MCF 10A (cell line): ENCODE data around the gene NAV3. TPM values are rescaled to one million over a fixed set of nuclear protein-coding genes. Genes with fewer than 3 reads are reported as not detected.

Experiments
- BruUV-seq: library from RNA; stranded (reverse); fragments of 400-500 nt; replicated peaks from 2 replicates; lab custom pipeline; 2021; lab: Mats Ljungman, UMichigan
- CTCF ChIA-PET: fragments of 300-600 bp; sonication (Branson Sonifier 250); formaldehyde crosslinking; extraction: SDS; loops from one replicate; lab custom pipeline; 2021; ENCODE audit warnings: antibody characterized with exemption, inconsistent platforms; lab: Yijun Ruan, JAX
- POLR2A ChIA-PET: fragments of 300-600, 350-650 bp; sonication (Branson Sonifier 250); formaldehyde crosslinking; extraction: SDS; loops from one replicate; lab custom pipeline; 2020; ENCODE audit warnings: antibody characterized with exemption, inconsistent platforms; lab: Yijun Ruan, JAX
- DNase-seq: peaks from one replicate; pipeline ENCODE4 v3.0.0-alpha.2; 2018; ENCODE audit not compliant: unreplicated experiment
- H3K27ac Mint-ChIP-seq: one replicate; pipeline ENCODE4 v1.8.0; 2022; ENCODE audit warnings: mild to moderate bottlenecking, low read depth, mixed read lengths; ENCODE audit not compliant: unreplicated experiment
- H3K27me3 Mint-ChIP-seq: one replicate; pipeline ENCODE4 v1.8.0; 2022; ENCODE audit warnings: mixed read lengths; ENCODE audit not compliant: insufficient read depth, unreplicated experiment
- H3K36me3 Mint-ChIP-seq: one replicate; pipeline ENCODE4 v1.8.0; 2022; ENCODE audit warnings: mild to moderate bottlenecking, moderate library complexity, mixed read lengths; ENCODE audit not compliant: insufficient read depth, unreplicated experiment
- H3K4me1 Mint-ChIP-seq: one replicate; pipeline ENCODE4 v1.8.0; 2022; ENCODE audit warnings: mixed read lengths; ENCODE audit not compliant: insufficient read depth, unreplicated experiment
- H3K4me3 Mint-ChIP-seq: one replicate; pipeline ENCODE4 v1.8.0; 2022; ENCODE audit warnings: mild to moderate bottlenecking, moderate library complexity, mixed read lengths; ENCODE audit not compliant: unreplicated experiment
- H3K9me3 Mint-ChIP-seq: one replicate; pipeline ENCODE4 v1.8.0; 2022; ENCODE audit warnings: mixed read lengths; ENCODE audit not compliant: unreplicated experiment
- CTCF ChIP-seq: fragments of 200-600 bp; IDR thresholded peaks from one replicate; pipeline ENCODE4 v1.8.0; 2022; ENCODE audit warnings: antibody characterized with exemption, mild to moderate bottlenecking; ENCODE audit not compliant: unreplicated experiment
- intact Hi-C: fragments of 100-400 bp; cut with micrococcal nuclease; formaldehyde crosslinking; loops from 2 replicates; pipeline ENCODE4 v1.14.1; 2022
- total RNA-seq: library from RNA; stranded (reverse); gene quantifications from 2 replicates; pipeline ENCODE4 v1.2.3, GENCODE V29; 2022

Gene NAV3
- total RNA-seq, 1 experiment from 2014 or later: 7.1 TPM

DNA sequence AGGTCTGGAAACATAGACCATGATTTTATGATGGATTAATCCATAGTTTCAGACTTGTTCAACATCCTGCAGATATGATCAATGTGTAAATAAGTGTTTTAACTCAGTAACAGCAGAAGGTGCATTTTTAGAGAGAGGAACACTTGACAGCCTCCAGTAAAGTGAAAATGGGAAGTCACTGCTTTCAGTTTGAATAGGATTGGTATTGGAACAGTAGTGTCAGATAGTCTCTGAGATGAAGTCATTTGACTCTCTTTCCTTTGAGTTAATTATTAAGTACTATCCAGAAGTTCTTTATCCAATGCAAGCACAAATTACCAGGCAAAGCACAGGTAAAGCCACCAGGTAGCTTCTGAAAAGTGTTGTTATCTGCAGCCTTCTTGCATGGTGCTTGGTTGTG is 14.5 kb upstream of the NAV3 start:
- no TSS peak for BruUV-seq
- H3K4me1 Mint-ChIP-seq: no peaks in the 10 kb centered on the region
- H3K27ac Mint-ChIP-seq: no peak overlapping the region
- H3K27me3 Mint-ChIP-seq: no peaks in the 10 kb centered on the region
- POLR2A ChIA-PET: no interaction called here
- intact Hi-C loops: no loop called here
- no peak overlapping the region for H3K4me3 Mint-ChIP-seq
- TF ChIP-seq CTCF: no peak
- CTCF ChIA-PET: interaction anchor here (1.1 kb wide), 1 partner anchor 15 kb away, joined by 3 read pairs; the partner anchor contains the start of gene NAV3
- DNase-seq: no peak
- H3K36me3 Mint-ChIP-seq: no peaks in the 10 kb centered on the region
- H3K9me3 Mint-ChIP-seq: no peaks in the 10 kb centered on the region

DNA sequence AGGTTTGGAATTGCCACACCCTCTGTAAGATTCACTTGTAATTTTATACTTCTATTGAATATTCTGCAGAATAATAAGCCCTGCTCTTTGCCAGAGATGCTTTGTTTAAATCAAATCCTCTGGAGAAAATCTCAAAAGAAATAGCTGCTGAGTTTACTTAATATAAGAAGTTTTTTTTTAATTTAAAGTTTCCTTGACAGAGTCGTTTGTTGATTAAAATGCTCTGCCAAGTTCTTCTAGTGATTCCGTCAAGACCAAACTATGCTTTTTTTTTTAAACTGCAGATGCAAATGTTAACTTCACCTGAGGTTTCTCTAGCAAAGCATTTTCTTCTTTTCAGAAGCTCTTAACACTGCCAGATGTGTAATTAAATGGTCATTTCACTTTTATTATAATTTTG is 13.4 kb upstream of the NAV3 start:
- BruUV-seq: no TSS peak
- ChIA-PET POLR2A (no interaction called here), CTCF (interaction anchor here (0.9 to 1.1 kb wide), 2 partner anchors 14 to 63 kb away, joined by 3 read pairs; partner anchors contain the start of gene NAV3)
- Mint-ChIP-seq H3K36me3 (no peaks in the 10 kb centered on the region), H3K4me1 (no peaks in the 10 kb centered on the region), H3K27me3 (no peaks in the 10 kb centered on the region), H3K27ac (no peak overlapping the region), H3K4me3 (no peak overlapping the region), H3K9me3 (no peaks in the 10 kb centered on the region)
- TF ChIP-seq CTCF: no peak
- DNase-seq: no peak
- intact Hi-C loops: no loop called here

- intact Hi-C loops: no loop called here
- Mint-ChIP-seq H3K9me3 (peaks cover 7% of the 10 kb centered on the region), H3K27ac (no peak overlapping the region), H3K27me3 (no peaks in the 10 kb centered on the region), H3K36me3 (no peaks in the 10 kb centered on the region), H3K4me1 (no peaks in the 10 kb centered on the region), H3K4me3 (no peak overlapping the region)
- POLR2A ChIA-PET: no interaction called here
- BruUV-seq: no TSS peak
- no peak for TF ChIP-seq CTCF
- DNase-seq: no peak
- CTCF ChIA-PET: interaction anchor here (0.6 kb wide), 1 partner anchor 107 kb away, joined by 3 read pairs; no protein-coding TSS in a partner anchor
Measured at GRCh38 chr12:77818351-77818750, 12.3 kb upstream of the NAV3 start.

DNA sequence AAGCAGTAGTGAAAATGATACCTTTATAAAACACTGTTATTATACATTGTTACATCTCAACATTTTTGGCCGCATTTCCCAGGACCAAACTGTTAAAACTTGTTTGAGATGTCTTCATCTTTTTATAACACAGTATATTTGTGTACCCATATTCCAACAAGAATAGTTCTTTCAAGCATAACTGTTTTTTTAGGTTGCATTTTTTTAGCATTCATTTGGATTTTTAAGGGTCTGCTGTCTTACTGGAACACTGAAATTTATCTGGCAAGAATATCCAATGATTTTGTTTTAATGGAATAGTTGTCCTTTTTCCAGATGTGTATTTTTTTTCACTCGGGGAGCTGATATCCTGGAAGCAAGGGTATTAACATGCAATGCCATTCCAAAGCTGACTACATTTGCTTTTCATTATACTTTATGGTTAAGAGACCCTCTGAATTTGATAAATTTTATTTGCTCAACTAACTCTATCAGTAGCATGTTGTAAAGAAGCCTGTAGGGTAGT is 8.9 kb upstream of the NAV3 start:
- no peaks in the 10 kb centered on the region for H3K36me3 Mint-ChIP-seq
- DNase-seq: no peak
- H3K4me3 Mint-ChIP-seq: no peak overlapping the region
- H3K4me1 Mint-ChIP-seq: no peaks in the 10 kb centered on the region
- no peaks in the 10 kb centered on the region for H3K27me3 Mint-ChIP-seq
- BruUV-seq: no TSS peak
- H3K9me3 Mint-ChIP-seq: peaks cover 8% of the 10 kb centered on the region
- CTCF ChIA-PET: no interaction called here
- TF ChIP-seq CTCF: no peak
- POLR2A ChIA-PET: interaction anchor here (0.7 kb wide), 1 partner anchor 9 kb away, joined by 3 read pairs; the partner anchor contains the start of gene NAV3
- no peak overlapping the region for H3K27ac Mint-ChIP-seq
- intact Hi-C loops: no loop called here
